Stimulated activated CD8-positive, alpha-beta memory T cell treated with anti-CD3 and anti-CD28 coated beads, Interleukin-7, amount 100 ng/mL, for 1 hour (primary cell): ENCODE measurements around the gene PLA2G4E.

Experiments used
- DNase-seq, 2 donors: peaks; one replicate each; pipeline ENCODE4 v3.0.0-alpha.2; 2020; ENCODE audit warnings: low read depth in 2 of 2

The PLA2G4E gene

GRCh38 chr15:42021593-42021992, 751 bp upstream of the PLA2G4E start:
- no peak for DNase-seq

GRCh38 chr15:42018306-42019224, 2.3 kb downstream of the PLA2G4E start:
- DNase-seq: no peak

GRCh38 chr15:42016971-42017370, 3.9 kb downstream of the PLA2G4E start:
- DNase-seq: no peak

GRCh38 chr15:42014406-42014805, 6.4 kb downstream of the PLA2G4E start:
- DNase-seq: no peak

DNA sequence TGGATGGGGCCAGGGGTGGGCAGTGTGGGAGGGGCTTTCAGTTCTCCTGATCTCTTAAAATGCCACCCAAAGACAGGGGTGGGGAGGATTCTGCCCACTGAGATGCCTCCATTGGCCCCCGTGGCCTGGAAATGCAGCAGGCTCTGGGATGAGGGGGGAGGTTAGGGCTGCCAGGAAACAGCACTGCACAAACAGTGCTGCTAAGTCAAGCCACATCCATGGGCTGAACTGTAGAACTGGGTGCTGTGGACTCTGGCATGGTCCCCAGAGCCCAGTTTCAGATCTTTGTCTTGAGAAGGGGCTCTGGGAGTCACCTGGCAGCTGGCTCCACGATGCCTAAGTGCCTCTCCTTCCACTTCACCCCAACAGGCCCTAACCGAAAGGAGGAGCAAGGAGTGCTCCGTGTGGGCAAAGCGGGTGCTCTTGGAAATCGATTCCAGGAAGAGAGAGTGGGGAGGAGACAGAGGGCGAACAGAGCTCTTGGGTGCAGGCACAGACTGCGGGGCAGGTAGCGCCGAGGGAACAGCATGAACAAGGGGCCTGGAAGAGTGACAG, 7.8 kb downstream of the PLA2G4E start:
- DNase-seq: no peak

- DNase-seq: no peak
Measured at GRCh38 chr15:42012241-42012640, 8.6 kb downstream of the PLA2G4E start.

DNA sequence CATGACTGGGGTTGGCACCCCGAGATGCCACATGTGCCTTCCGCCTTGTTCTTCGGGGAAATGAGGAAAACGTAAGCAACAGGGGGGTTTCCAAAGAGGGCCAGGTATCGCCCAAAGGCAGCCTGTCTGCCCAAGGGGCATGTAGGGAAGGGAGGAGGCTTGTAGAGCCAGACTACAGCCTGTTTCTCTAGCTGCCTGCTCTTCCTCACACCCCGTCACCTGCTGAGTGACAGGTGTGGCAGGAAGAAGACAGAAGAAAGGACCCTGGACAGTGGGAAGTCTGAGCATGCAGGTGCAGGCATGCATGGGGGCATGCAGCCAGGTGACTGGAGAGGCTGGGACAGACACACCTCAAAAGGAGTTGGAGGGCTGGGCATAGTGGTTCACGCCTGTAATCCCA, 9.8 kb downstream of the PLA2G4E start:
- DNase-seq: no peak

GRCh38 chr15:42010434-42010833, 10.4 kb downstream of the PLA2G4E start:
- DNase-seq: no peak

- no peak for DNase-seq
Measured at GRCh38 chr15:42009474-42009873, 11.4 kb downstream of the PLA2G4E start.

DNA sequence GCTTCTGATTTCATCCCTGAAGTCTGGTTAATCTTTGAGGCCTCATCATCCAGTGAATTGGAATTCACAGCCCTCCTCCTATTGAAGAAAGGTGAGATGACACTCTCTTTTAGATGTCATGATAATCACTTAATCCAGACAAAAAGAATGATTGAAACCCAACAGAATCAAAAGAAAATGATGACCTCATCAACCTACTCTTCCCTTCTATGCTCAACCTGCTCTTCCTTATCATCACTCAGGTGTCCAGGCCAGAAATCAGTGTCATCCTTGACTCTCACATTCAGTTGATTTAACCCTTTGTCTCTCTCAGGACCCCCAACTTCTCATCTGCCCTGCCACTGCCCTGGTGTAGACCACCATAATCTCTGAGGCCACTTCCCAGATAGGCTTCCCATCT, 11.8 kb downstream of the PLA2G4E start:
- no peak for DNase-seq

- DNase-seq: no peak
Measured at GRCh38 chr15:42007386-42007785, 13.5 kb downstream of the PLA2G4E start.

DNA sequence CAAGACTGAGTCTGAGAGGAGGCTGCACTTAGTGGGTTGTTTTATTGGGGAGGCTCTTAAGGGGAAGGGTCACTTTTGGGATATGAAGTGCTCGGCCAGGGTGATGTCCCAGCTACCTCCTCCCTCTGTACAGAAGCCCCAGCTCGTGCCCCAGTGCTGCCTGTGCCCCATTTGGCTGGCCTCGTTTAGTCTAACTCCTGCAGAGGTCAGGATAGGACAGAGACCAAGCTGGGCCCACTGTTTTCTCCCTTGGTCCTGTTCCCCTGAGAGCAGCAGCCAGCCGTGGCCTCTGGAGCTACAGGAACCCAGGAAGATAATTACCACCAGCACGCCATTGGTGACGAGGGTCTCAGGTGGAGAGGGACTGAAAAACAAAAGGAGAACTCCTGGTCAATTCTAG, 18.5 kb downstream of the PLA2G4E start:
- DNase-seq: no peak

GRCh38 chr15:42001236-42001635, 19.6 kb downstream of the PLA2G4E start:
- DNase-seq: no peak

DNA sequence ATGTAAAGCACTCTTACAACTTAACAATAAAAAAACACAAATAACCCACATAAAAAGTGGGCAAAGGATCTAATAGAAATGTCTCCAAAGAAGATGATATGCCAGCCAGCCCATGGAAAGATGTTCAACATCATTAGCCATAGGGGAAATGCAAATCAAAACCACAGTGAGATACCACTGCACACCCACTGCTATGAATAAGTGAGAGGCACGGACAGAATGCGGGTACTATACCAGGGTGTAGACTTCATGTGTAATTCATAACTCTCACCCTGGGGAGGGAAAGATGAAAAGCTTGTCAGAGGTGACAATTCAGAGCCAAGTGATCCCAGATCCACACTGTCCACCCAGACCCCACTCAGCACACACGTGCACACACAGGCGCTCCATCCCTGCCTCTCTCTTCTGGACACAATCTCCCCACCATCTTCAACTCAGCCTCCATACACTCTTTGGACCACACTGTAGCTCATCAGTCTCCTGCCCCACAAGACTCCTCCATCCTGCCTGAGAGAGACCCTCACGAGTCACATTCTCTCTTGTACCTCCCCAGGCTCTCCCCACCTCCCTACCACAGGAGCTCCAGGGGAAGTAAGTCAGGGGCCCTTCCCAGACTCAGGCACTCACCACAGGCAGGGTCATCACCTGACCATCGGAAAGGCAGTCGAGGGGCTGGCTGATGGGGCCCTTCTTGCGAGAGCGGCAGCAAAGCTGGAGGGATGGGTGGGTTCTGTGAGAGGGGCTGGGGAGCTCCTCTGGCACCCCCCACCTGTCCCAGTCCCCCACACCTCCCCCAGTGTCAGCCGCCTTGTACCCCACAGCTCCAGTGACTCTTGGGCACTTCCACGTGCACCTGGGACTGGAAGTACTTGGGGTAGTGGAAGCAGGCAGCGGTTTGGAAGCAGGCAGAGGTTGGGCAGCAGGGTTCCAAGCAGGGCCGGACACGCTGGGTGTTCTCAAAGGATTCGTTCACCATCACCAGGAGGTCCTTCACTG, 21.3 kb downstream of the PLA2G4E start:
- no peak for DNase-seq

- DNase-seq: no peak
Measured at GRCh38 chr15:41997845-41998244, 23.0 kb downstream of the PLA2G4E start.

- no peak for DNase-seq
Measured at GRCh38 chr15:41996921-41997592, 23.8 kb downstream of the PLA2G4E start.

GRCh38 chr15:41996376-41996775, 24.5 kb downstream of the PLA2G4E start:
- no peak for DNase-seq

DNA sequence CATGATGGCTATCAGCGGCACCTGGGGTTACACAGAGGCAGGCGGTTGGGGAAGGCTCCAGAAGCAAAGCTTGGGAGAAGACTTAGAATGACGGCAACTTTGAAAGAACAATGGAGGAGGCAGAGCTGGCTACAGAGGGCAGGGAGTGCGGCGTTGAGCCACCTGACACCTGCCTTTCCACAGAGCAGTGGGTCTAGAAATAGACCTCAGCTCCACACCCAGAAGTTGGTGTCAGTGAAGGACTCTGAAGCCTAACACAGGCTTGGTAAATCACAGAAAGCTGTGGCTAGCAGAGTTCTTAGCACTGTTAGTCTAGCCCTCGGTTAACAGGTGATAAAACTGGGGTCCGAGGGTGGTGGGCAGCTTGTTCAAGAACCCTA, 25.4 kb downstream of the PLA2G4E start:
- DNase-seq: no peak

- DNase-seq: no peak
Measured at GRCh38 chr15:41994772-41995475, 25.9 kb downstream of the PLA2G4E start.

- no peak for DNase-seq
Measured at GRCh38 chr15:41994171-41994650, 26.6 kb downstream of the PLA2G4E start.
